Activated CD4-positive, CD25-positive, alpha-beta regulatory T cell treated with anti-CD3 and anti-CD28 coated beads, Interleukin-2, amount 50 U/mL, for 16 hours (primary cell): ENCODE data around the gene RELB.

Experiments used
- DNase-seq: peaks from one replicate; pipeline ENCODE4 v3.0.0-alpha.2; 2020; ENCODE audit warnings: low read depth, low spot score

The RELB gene

DNA sequence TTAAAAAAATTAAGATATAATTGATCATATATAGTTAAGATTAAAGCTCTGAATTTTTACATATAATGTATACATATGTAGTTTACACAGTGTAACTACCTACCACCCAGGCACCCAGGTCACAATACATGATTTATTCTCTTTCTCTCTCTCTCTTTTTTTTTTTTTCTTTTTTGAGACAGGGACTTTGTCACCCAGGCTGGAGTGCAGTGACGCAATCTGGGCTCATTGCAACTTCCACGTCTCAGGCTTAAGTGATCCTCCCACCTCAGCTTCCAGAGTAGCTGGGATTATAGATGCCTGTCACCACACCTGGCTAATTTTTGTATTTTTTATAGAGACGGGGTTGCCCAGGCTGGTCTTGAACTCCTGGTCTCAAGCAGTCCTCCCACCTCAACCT is 18.8 kb downstream of the RELB start:
- DNase-seq, result no peak

- no peak for DNase-seq
Measured at GRCh38 chr19:45021971-45022370, 20.7 kb downstream of the RELB start.

- DNase-seq, result no peak
Measured at GRCh38 chr19:45023048-45023447, 21.8 kb downstream of the RELB start.

GRCh38 chr19:45025264-45025663 is 24.0 kb downstream of the RELB start:
- no peak for DNase-seq

DNA sequence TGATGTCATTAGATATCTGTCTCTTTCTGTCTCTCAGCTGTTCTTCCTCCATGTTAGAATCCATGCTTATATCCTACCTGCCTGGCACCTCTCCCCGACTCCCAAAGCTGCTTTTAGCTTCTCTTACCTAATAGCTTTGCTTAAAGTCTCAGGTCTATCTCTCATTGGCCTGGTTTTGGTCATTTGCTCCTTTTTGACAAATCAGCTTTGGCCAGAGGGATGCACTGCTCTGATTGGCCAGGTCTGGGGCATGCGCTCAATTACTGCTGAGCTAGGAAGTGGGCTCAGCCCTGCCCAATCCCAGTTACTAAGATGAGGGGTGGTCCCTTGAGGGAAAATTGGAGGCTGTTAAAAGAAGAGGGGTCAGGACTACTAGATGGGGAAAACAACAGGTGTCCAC is 26.1 kb downstream of the RELB start:
- DNase-seq, result no peak

DNA sequence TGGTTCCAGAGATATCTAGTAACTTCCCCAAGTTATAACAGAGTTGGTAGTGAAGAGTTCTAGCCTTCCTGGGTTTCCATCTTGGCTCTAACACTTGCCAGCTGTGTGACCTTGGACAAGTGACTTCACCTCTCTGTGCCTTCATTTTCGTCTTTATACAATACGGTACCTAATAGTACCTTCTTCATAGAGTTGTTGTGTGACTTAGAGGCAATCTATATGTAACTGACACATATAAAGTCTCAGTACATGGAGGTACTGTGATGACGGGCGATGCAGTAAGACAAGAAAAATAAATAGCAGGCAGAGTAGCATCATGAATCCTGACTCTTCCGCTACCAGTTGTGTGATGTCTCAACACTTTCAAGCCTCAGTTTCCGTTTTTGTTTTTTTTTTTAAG is 29.6 kb downstream of the RELB start:
- no peak for DNase-seq

DNA sequence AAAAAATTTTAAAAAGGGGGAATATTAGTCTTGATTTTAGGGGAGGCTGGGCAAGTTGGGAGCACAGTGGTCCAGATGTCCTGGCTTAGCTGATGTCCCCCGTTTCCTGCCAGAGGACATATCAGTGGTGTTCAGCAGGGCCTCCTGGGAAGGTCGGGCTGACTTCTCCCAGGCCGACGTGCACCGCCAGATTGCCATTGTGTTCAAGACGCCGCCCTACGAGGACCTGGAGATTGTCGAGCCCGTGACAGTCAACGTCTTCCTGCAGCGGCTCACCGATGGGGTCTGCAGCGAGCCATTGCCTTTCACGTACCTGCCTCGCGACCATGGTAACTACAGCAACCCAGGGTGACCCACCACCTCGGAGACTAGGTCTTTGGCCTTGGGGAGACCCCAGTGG is 31.2 kb downstream of the RELB start:
- DNase-seq, result no peak

DNA sequence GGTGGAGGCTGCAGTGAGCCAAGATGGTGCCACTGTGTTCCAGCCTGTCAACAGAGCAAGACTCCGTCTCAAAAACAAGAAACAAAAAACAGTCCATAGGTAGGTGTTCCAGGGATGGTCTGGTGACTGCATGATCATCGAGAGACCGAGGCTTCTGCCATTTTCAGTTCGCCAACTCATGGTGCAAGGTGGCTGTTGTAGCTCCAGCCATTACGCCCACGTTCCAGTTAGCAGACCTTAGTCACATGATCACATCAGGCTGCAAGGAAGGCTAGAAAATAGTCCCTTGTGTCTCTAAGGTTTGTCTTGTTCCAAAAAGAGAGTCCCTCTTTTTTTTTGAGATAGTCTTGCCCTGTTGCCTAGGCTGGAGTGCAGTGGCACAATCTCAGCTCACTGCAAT is 34.5 kb downstream of the RELB start:
- no peak for DNase-seq

DNA sequence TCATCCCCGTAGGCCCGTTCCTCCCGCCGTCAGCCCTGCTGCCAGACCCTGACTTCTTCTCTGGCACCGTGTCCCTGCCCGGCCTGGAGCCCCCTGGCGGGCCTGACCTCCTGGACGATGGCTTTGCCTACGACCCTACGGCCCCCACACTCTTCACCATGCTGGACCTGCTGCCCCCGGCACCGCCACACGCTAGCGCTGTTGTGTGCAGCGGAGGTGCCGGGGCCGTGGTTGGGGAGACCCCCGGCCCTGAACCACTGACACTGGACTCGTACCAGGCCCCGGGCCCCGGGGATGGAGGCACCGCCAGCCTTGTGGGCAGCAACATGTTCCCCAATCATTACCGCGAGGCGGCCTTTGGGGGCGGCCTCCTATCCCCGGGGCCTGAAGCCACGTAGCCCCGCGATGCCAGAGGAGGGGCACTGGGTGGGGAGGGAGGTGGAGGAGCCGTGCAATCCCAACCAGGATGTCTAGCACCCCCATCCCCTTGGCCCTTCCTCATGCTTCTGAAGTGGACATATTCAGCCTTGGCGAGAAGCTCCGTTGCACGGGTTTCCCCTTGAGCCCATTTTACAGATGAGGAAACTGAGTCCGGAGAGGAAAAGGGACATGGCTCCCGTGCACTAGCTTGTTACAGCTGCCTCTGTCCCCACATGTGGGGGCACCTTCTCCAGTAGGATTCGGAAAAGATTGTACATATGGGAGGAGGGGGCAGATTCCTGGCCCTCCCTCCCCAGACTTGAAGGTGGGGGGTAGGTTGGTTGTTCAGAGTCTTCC is 36.3 kb downstream of the RELB start:
- no peak for DNase-seq

DNA sequence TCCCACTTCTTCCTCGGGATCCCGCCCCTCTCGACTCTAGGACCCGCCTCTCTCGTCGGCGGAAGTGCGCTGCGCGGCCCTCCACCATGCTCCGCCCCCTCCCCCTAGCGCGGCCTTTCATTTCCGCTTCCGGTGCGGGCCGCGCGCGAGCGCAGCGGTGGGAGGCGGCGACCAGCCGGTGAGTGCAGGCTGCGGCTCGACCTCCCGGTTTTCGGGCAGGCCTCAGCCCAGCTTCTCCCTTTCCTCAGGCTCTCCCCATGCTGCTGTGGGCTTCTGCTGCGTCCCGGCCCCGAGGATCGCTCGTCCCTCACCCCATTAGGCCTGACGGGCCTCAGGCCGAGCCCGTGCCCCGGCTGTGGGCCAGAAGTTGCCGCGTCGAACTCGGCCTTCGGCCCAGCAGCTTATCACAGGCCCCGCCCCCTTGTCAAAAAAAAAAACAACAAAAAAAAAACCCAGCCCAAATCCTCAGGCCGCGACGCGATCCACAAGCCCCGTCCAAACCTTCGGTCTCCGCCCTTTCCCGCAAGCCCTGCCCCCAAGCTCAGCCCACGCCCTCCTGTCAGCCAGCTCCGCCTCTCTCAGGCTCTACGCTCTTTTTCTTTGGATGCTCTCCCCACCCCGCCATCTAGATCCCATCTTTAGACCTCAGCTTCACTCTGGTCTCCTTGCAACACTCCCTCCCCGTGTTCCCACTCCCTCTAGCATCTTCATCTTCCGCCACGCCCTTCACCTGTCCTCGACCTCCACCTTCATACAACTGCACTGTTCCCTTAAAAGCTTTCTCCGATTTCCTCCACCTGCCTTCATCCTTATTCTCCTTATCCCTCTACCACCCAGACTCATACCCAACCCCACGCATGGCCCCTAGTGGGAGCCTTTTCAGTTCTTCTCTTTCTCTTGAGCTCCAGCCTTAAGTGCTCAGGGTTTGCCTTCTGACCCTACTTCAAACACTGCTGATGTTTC is 37.9 kb downstream of the RELB start, which contains the start of gene CLASRP:
CLASRP (plus strand) TSS at position 115 of the 963 bp plus-strand sequence. CDS start 1,168 bp downstream, outside the sequence.
- peak; percentile 80 for DNase-seq

GRCh38 chr19:45040059-45040771 is 39.0 kb downstream of the RELB start:
- no peak for DNase-seq

DNA sequence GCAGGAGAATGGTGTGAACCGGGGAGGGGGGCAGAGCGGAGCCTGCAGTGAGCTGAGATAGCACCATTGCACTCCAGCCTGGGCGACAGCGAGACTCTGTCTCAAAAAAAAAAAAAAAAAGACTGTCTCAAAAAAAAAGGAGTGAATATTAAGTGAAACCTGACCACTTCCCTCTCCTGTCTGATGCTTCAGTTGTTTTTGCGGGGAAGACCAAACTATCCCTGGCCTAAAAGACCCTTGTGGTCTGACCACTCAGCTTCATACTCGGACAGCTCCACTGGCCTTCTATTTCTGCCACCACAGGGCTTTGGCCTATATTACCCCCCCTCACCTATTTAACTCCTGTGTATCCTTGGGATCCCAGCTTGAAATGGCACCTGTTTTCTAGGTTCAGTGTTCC is 39.9 kb downstream of the RELB start:
- no peak for DNase-seq

GRCh38 chr19:45045671-45046353 is 44.5 kb downstream of the RELB start:
- DNase-seq, result no peak

- no peak for DNase-seq
Measured at GRCh38 chr19:45046355-45046754, 45.1 kb downstream of the RELB start.

DNA sequence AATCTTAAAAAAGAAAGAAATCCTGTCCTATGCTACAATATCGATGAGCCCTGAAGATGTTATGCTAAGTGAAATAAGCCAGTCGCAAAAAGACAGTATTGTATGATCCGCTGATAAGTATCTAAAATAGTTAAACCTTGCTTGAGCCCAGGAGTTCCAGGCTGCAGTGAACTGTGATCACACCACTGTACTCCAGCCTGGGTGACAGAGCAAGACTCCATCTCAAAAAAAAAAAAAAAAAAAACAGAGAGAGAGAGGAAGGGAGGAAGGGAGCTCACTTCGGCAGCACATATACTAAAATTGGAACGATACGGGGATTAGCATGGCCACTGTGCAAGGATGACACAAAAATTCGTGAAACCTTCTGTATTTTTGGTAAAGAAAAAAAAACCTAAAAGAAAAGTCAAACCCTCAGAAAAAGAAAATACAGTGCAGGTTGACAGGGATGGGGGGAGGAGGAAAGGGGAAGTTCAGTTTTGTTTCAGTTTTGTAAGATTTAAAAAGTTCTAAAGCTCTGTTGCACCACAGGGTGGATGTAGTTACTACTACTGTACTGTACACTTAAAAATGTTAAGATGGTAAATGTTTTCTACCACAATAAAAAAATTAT is 46.0 kb downstream of the RELB start:
- DNase-seq, result no peak

DNA sequence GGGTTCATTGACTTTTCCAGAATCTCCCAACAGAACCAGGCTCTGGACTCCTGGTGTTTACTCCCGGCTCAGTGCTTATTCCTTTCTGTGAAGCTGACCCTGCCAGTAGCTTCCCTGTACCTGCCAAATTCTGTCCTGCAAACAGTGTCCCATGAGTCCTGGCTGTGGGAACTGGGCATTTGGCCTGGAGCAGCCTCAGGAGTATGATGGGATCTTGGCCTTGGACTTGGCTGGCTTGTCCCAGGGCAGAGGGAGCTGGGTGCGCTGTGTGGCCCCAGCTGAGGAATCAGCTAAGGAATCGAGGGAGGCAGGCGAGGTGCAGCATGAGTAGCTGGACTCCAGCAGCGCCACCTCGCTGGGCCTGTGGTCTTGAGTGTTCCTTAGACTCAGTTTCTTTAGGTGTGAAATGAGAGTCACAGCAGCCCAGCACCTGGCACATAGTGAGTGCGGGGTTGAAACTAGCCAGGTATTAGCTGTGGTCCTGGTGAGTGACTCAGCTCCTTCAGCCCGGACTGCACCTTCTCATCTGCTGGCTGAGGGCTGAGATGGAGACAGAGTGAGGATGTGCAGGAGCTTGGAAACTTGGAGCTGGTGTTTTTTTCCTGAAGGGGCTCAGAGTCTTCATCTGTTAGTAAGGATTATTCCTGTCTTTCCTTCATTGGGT is 47.9 kb downstream of the RELB start:
- DNase-seq, result no peak

DNA sequence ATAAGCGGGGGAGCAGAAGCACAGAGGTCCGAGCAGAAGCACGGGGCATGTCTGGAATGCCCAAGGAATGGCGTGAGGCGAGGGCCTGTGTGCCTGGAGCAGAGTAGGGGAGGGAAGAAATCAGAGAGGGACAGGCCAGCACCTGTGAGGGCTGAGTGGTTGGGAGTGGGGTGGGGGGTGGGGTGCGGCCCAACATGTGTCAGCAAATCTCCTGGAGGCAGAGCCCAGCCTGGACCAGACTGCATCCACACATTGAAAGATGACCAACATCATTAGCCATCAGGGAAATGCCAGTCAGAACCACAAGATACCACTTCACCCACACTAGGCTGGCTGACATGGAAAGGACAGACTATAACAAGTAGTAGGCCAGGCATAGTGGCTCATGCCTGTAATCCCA is 48.8 kb downstream of the RELB start:
- no peak for DNase-seq

GRCh38 chr19:45051929-45052579 is 50.8 kb downstream of the RELB start:
- DNase-seq, result no peak

DNA sequence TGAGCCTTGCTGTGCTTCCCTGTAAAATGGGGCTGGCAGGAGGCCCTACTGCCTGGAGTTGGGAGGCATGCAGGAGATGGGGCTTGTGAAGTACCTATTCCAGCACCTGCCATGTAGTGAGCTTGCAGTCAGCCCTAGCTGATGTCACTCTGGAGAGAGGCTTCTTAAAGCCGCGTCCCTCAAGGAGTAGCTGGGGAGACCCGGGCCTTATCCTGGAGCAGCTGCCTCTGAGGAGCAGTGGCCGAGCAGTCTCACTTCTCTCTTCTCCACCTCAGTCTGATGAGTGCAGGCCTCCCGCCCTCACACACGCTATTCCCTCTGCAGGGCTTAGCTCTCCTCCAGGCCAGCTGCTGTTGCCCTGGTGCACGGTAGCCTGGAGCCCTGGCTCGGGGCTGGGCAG is 55.6 kb downstream of the RELB start:
- no peak for DNase-seq

- DNase-seq, result no peak
Measured at GRCh38 chr19:45057444-45057843, 56.2 kb downstream of the RELB start.
